HepG2 (cell line): ENCODE results near the gene ACADVL. TPM values are rescaled to one million over a fixed set of nuclear protein-coding genes. Genes with fewer than 3 reads are reported as not detected.

ENCODE experiments used
- ATF2 ChIP-seq: sonication (generic); formaldehyde crosslinking; IDR thresholded peaks from 2 replicates; pipeline ENCODE4 v1.4.0; 2020; ENCODE audit warnings: missing genetic modification reagents
- GRHL1 ChIP-seq: sonication (generic); formaldehyde crosslinking; conservative IDR thresholded peaks from 2 replicates; pipeline ENCODE4 v1.8.0; 2022; ENCODE audit warnings: missing genetic modification reagents
- IKZF1 ChIP-seq: fragments of 450-650 bp; IDR thresholded peaks from 2 replicates; pipeline ENCODE4 v1.7.1; 2016
- PAXIP1 ChIP-seq: sonication (generic); formaldehyde crosslinking; conservative IDR thresholded peaks from 2 replicates; pipeline ENCODE4 v1.4.0; 2020; ENCODE audit warnings: mild to moderate bottlenecking, missing genetic modification reagents, moderate library complexity
- PLSCR1 ChIP-seq: sonication (generic); formaldehyde crosslinking; IDR thresholded peaks from 2 replicates; pipeline ENCODE4 v1.5.0; 2020; ENCODE audit warnings: missing genetic modification reagents, mild to moderate bottlenecking, borderline replicate concordance
- POLR2A ChIP-seq, 2 experiments: IDR thresholded peaks; 2 replicates each; pipeline ENCODE4 v1.6.1; 2011; ENCODE audit warnings: low read depth in 2 of 2, low read length in 2 of 2, mild to moderate bottlenecking in 1 of 2, moderate library complexity in 1 of 2; ENCODE audit not compliant: insufficient read depth in 1 of 2
- TBX2 ChIP-seq: sonication (generic); formaldehyde crosslinking; IDR thresholded peaks from 2 replicates; pipeline ENCODE4 v1.5.0; 2020; ENCODE audit warnings: missing genetic modification reagents, mild to moderate bottlenecking, borderline replicate concordance
- TMF1 ChIP-seq: sonication (generic); formaldehyde crosslinking; IDR thresholded peaks from 2 replicates; pipeline ENCODE4 v1.8.1; 2022; ENCODE audit warnings: low read depth, missing genetic modification reagents
- TOE1 ChIP-seq: sonication (generic); formaldehyde crosslinking; IDR thresholded peaks from 2 replicates; pipeline ENCODE4 v1.4.0; 2020; ENCODE audit warnings: mild to moderate bottlenecking, missing genetic modification reagents
- TRIM22 ChIP-seq: fragments of 450-650 bp; IDR thresholded peaks from 2 replicates; pipeline ENCODE4 v1.6.1; 2017
- ZNF276 ChIP-seq: sonication (generic); formaldehyde crosslinking; IDR thresholded peaks from 2 replicates; pipeline ENCODE4 v1.4.0; 2020; ENCODE audit warnings: mild to moderate bottlenecking, low read depth, missing genetic modification reagents
- ZNF317 ChIP-seq: sonication (generic); formaldehyde crosslinking; IDR thresholded peaks from 2 replicates; pipeline ENCODE4 v1.5.0; 2020; ENCODE audit warnings: mild to moderate bottlenecking, missing genetic modification reagents
- ZNF556 ChIP-seq: sonication (generic); formaldehyde crosslinking; IDR thresholded peaks from 2 replicates; pipeline ENCODE4 v1.4.0; 2020; ENCODE audit warnings: mild to moderate bottlenecking, missing genetic modification reagents, borderline replicate concordance
- ZNF629 ChIP-seq: sonication (generic); formaldehyde crosslinking; conservative IDR thresholded peaks from 2 replicates; pipeline ENCODE4 v1.5.0; 2020; ENCODE audit warnings: missing genetic modification reagents
- ZNF703 ChIP-seq: sonication (generic); formaldehyde crosslinking; IDR thresholded peaks from 2 replicates; pipeline ENCODE4 v1.5.1; 2020; ENCODE audit warnings: missing genetic modification reagents, mild to moderate bottlenecking, moderate library complexity, borderline replicate concordance
- ZNF777 ChIP-seq: sonication (generic); formaldehyde crosslinking; IDR thresholded peaks from 2 replicates; pipeline ENCODE4 v1.4.0; 2020; ENCODE audit warnings: missing genetic modification reagents
- ZSCAN12 ChIP-seq: sonication (generic); formaldehyde crosslinking; IDR thresholded peaks from 2 replicates; pipeline ENCODE4 v1.9.0; 2021; ENCODE audit warnings: mild to moderate bottlenecking, missing genetic modification reagents
- polyA plus RNA-seq, 8 experiments: library from polyadenylated mRNA; depleted of rRNA in 3 of 8; stranded (reverse) in 7 of 8; unstranded in 1 of 8; fragments of >200 nt; fragmentation: Illumina TruSeq in 4 of 8; extraction: Trizol in 4 of 8; gene quantifications; 2 replicates each; pipeline versions ENCODE4 v1.2.1 to v1.2.3, GENCODE V29; 2011 to 2016; ENCODE audit warnings: low read depth in 4 of 8, missing spikeins in 1 of 8, mixed read lengths in 1 of 8; ENCODE audit not compliant: insufficient read depth in 1 of 8
- total RNA-seq, 5 experiments: library from RNA; depleted of rRNA; stranded (reverse); fragments of >200 nt; fragmentation: Illumina TruSeq; extraction: Trizol; gene quantifications; 2 replicates each; pipeline ENCODE4 v1.2.3, GENCODE V29; 2016; ENCODE audit warnings: low read depth in 1 of 5

The ACADVL gene
- total and polyA plus RNA-seq, 2 of the 13 experiments (the other 11 are each of a cell fraction or from before 2014, with no cell fraction given), result 219 to 412 TPM

GRCh38 chr17:7179317-7180254, 40.2 kb upstream of the ACADVL start, which contains the start of gene ASGR1 (continued):
- TF ChIP-seq PAXIP1 (CRISPR knock-in tag) (peak; percentile 97), ZNF629 (CRISPR knock-in tag) (peak; percentile 100), ZNF777 (CRISPR knock-in tag) (no peak), ZNF703 (CRISPR knock-in tag) (peak; percentile 29; the same call in 1 of the 2 replicates), TBX2 (CRISPR knock-in tag) (peak; percentile 86; the same call in 1 of the 2 replicates), ATF2 (CRISPR knock-in tag) (peak; percentile 60; the same call in 1 of the 2 replicates), GRHL1 (CRISPR knock-in tag) (no peak), ZNF276 (CRISPR knock-in tag) (0 out of 2 replicates have a peak, but pooled peaks have one; percentile 35), ZNF317 (CRISPR knock-in tag) (peak; percentile 76), TRIM22 (no peak), TMF1 (no peak; the same call in 1 of the 2 replicates), IKZF1 (no peak), POLR2A (IDR thresholded peaks at IDR 0.05; ENCODE audit: insufficient read depth in 1 of 2, low read depth in 2 of 2, low read length in 2 of 2) (peak; percentile 78 to 88), PLSCR1 (CRISPR knock-in tag) (no peak), ZNF556 (CRISPR knock-in tag) (no peak), TOE1 (CRISPR knock-in tag) (no peak), ZSCAN12 (CRISPR knock-in tag) (no peak; the same call in 1 of the 2 replicates)
